Endothelial cell of umbilical vein (primary cell): ENCODE results near the gene SRPK2.

Source experiments
- CTCF ChIP-seq, 2 donors: IDR thresholded peaks; 1 replicate in 1 of 2; 2 replicates in 1 of 2; pipeline ENCODE4 v1.5.1; 2011; ENCODE audit warnings: low read length in 2 of 2, mild to moderate bottlenecking in 2 of 2, moderate library complexity in 2 of 2, control low read depth in 1 of 2, inconsistent platforms in 1 of 2, low read depth in 1 of 2; ENCODE audit not compliant: insufficient read depth in 1 of 2; ENCODE audit errors: extremely low read depth in 1 of 2
- GATA2 ChIP-seq: IDR thresholded peaks from 2 replicates; pipeline ENCODE4 v1.7.0; 2011; ENCODE audit warnings: low read depth, mild to moderate bottlenecking, moderate library complexity, mixed read lengths, low read length; ENCODE audit not compliant: insufficient read length, insufficient read depth
- JUN ChIP-seq: IDR thresholded peaks from 2 replicates; pipeline ENCODE4 v1.6.1; 2011; ENCODE audit warnings: borderline replicate concordance, low read depth; ENCODE audit not compliant: insufficient read length, insufficient read depth
- MYC ChIP-seq: IDR thresholded peaks from one replicate; pipeline ENCODE4 v1.6.1; 2011; ENCODE audit warnings: mild to moderate bottlenecking, low read depth, low read length
- POLR2A ChIP-seq: IDR thresholded peaks from 2 replicates; pipeline ENCODE4 v1.6.1; 2012; ENCODE audit warnings: low read depth, mild to moderate bottlenecking, control low read depth, low read length
- POLR2AphosphoS5 ChIP-seq: IDR thresholded peaks from 2 replicates; pipeline ENCODE4 v1.6.1; 2012; ENCODE audit warnings: low read depth, mild to moderate bottlenecking, control low read depth, low read length, moderate library complexity; ENCODE audit not compliant: insufficient read depth
- TF ChIP-seq, protein P1 (sequence below): IDR thresholded peaks from 2 replicates; pipeline ENCODE4 v1.6.1; 2011; ENCODE audit not compliant: insufficient read depth, insufficient read length

GRCh38 chr7:105297985-105298384, 90.7 kb downstream of the SRPK2 start:
- TF ChIP-seq POLR2AphosphoS5 (no peak), GATA2 (no peak), POLR2A (no peak), CTCF (IDR thresholded peaks at IDR 0.05; ENCODE audit: extremely low read depth in 1 of 2, insufficient read depth in 1 of 2, low read depth in 1 of 2, low read length in 2 of 2) (no peak), JUN (no peak), MYC (no peak)
- TF ChIP-seq, protein P1, sequence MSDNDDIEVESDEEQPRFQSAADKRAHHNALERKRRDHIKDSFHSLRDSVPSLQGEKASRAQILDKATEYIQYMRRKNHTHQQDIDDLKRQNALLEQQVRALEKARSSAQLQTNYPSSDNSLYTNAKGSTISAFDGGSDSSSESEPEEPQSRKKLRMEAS, result no peak
